H1 (cell line): ENCODE data around the gene SLC12A8. TPM values are rescaled to one million over a fixed set of nuclear protein-coding genes. Genes with fewer than 3 reads are reported as not detected.

ENCODE experiments used
- CHD7 ChIP-seq: fragments of 300-600 bp; sonication (generic); IDR thresholded peaks from 2 replicates; pipeline ENCODE4 v1.7.1; 2012; ENCODE audit warnings: low read length, moderate library complexity, mild to moderate bottlenecking, inconsistent platforms; ENCODE audit not compliant: insufficient replicate concordance
- CTCF ChIP-seq, 3 experiments: IDR thresholded peaks; 1 replicate in 2 of 3; 2 replicates in 1 of 3; pipeline versions ENCODE4 v1.5.1 to v1.6.1; 2011; ENCODE audit warnings: low read length in 3 of 3, mild to moderate bottlenecking in 3 of 3, inconsistent platforms in 2 of 3, low read depth in 1 of 3, moderate library complexity in 1 of 3; ENCODE audit not compliant: insufficient read depth in 1 of 3; ENCODE audit errors: control extremely low read depth in 1 of 3
- E2F6 ChIP-seq: IDR thresholded peaks from 2 replicates; pipeline ENCODE4 v1.6.1; 2012; ENCODE audit warnings: inconsistent platforms
- HDAC6 ChIP-seq: IDR thresholded peaks from one replicate; pipeline ENCODE4 v1.7.1; 2012; ENCODE audit warnings: low read depth, mild to moderate bottlenecking, inconsistent platforms, low read length, moderate library complexity
- POU5F1 ChIP-seq: IDR thresholded peaks from 2 replicates; pipeline ENCODE4 v1.6.1; 2011; ENCODE audit warnings: low read depth, mild to moderate bottlenecking, low read length, moderate library complexity
- RFX5 ChIP-seq: IDR thresholded peaks from 2 replicates; pipeline ENCODE4 v1.6.1; 2011; ENCODE audit warnings: low read depth, low read length, improper control_type of control experiment, borderline replicate concordance
- polyA plus RNA-seq, 7 experiments: library from polyadenylated mRNA; depleted of rRNA in 3 of 7; stranded (reverse) in 5 of 7; unstranded in 2 of 7; fragments of >200 nt in 5 of 7; fragments of 200-250 nt in 2 of 7; gene quantifications; 1 replicate in 5 of 7; 2 replicates in 1 of 7; 4 replicates in 1 of 7; pipeline versions ENCODE4 v1.2.1 to v1.2.3, GENCODE V29; 2011 to 2013; ENCODE audit warnings: missing spikeins in 2 of 7, mixed read lengths in 2 of 7
- total RNA-seq: library from RNA; stranded (reverse); fragmentation: NEBNext Ultra II Directional; extraction: Animal tissue kit (Norgen Biotek cat#: 25700); gene quantifications from 2 replicates; pipeline ENCODE4 v1.2.1, GENCODE V29; 2021

SLC12A8 gene
- total and polyA plus RNA-seq, 2 of the 8 experiments (the other 6 are each of a cell fraction or from before 2014, with no cell fraction given), result 13.7 to 14.4 TPM

- TF ChIP-seq CHD7, result no peak
- TF ChIP-seq RFX5, result no peak
- TF ChIP-seq HDAC6, result no peak
- TF ChIP-seq POU5F1, result no peak
- no peak for TF ChIP-seq E2F6
- no peak for TF ChIP-seq CTCF (IDR thresholded peaks at IDR 0.05; ENCODE audit: control extremely low read depth in 1 of 3, insufficient read depth in 1 of 3, low read depth in 1 of 3, low read length in 3 of 3)
Observed at GRCh38 chr3:125206934-125207333, 5.6 kb downstream of the SLC12A8 start (continued).
